ENCODE measurements around the gene ARHGAP42. TPM values are rescaled to one million over a fixed set of nuclear protein-coding genes. Genes with fewer than 3 reads are reported as not detected.

The ARHGAP42 gene
- total RNA-seq, 4 donors from 2014 or later: 28.5 to 52.2 (median 40.4) TPM

- no peaks in the 10 kb centered on the region for H3K36me3 ChIP-seq
- peaks cover 0 to 47% (median 3%) of the 10 kb centered on the region in 4 donors for H3K4me1 ChIP-seq
- H3K9me3 ChIP-seq: no peaks in the 10 kb centered on the region
- no peak for DNase-seq (ENCODE audit: low spot score in 2 of 2)
- H3K4me3 ChIP-seq: no peak overlapping the region
- H3K27ac ChIP-seq: peak overlapping the region in 2 of 4 donors; percentile 49 to 71
- TF ChIP-seq POLR2A (IDR thresholded peaks at IDR 0.05): no peak
- H3K27me3 ChIP-seq: no peaks in the 10 kb centered on the region
Measured at GRCh38 chr11:100791103-100791502, 104.0 kb downstream of the ARHGAP42 start.

GRCh38 chr11:100791860-100792259 is 104.8 kb downstream of the ARHGAP42 start:
- 18 to 33% methylated on average over 1 of the region's 1 CpG for WGBS, 2 donors
- TF ChIP-seq POLR2A (IDR thresholded peaks at IDR 0.05) (no peak), EP300 (IDR thresholded peaks at IDR 0.05) (no peak), CTCF (IDR thresholded peaks at IDR 0.05) (no peak)
- DNase-seq (ENCODE audit: low spot score in 2 of 2): no peak
- Histone ChIP-seq H3K4me3 (no peak overlapping the region), H3K9me3 (no peaks in the 10 kb centered on the region), H3K36me3 (peaks cover 0 to 6% (median 0%) of the 10 kb centered on the region in 3 donors), H3K27ac (peak overlapping the region in 2 of 4 donors; percentile 49 to 71), H3K27me3 (no peaks in the 10 kb centered on the region), H3K4me1 (peaks cover 0 to 42% (median 3%) of the 10 kb centered on the region in 4 donors)

- Histone ChIP-seq H3K36me3 (peaks cover 0 to 6% (median 0%) of the 10 kb centered on the region in 3 donors), H3K4me1 (peaks cover 0 to 42% (median 3%) of the 10 kb centered on the region in 4 donors), H3K4me3 (no peak overlapping the region), H3K27ac (no peak overlapping the region), H3K27me3 (no peaks in the 10 kb centered on the region), H3K9me3 (no peaks in the 10 kb centered on the region)
- 63 to 67% methylated on average over 2 of the region's 2 CpGs for WGBS, 2 donors
- no peak for DNase-seq (ENCODE audit: low spot score in 2 of 2)
- TF ChIP-seq CTCF (IDR thresholded peaks at IDR 0.05) (no peak), POLR2A (IDR thresholded peaks at IDR 0.05) (no peak), EP300 (IDR thresholded peaks at IDR 0.05) (no peak)
Measured at GRCh38 chr11:100793525-100793924, 106.4 kb downstream of the ARHGAP42 start.

GRCh38 chr11:100794446-100794845 is 107.4 kb downstream of the ARHGAP42 start:
- DNase-seq (ENCODE audit: low spot score in 2 of 2): no peak
- H3K27me3 ChIP-seq: no peaks in the 10 kb centered on the region
- no peak overlapping the region for H3K27ac ChIP-seq
- no peaks in the 10 kb centered on the region for H3K9me3 ChIP-seq
- peaks cover 0 to 6% (median 0%) of the 10 kb centered on the region in 3 donors for H3K36me3 ChIP-seq
- H3K4me1 ChIP-seq: peaks cover 0 to 37% (median 3%) of the 10 kb centered on the region in 4 donors
- H3K4me3 ChIP-seq: no peak overlapping the region
- 66 to 68% methylated on average over 2 of the region's 2 CpGs for WGBS, 2 donors
- TF ChIP-seq CTCF (IDR thresholded peaks at IDR 0.05): no peak
- no peak for TF ChIP-seq EP300 (IDR thresholded peaks at IDR 0.05)
- no peak for TF ChIP-seq POLR2A (IDR thresholded peaks at IDR 0.05)

GRCh38 chr11:100799445-100799844 is 112.4 kb downstream of the ARHGAP42 start:
- no peaks in the 10 kb centered on the region for H3K27me3 ChIP-seq
- peaks cover 0 to 5% (median 0%) of the 10 kb centered on the region in 4 donors for H3K4me1 ChIP-seq
- no peak overlapping the region for H3K4me3 ChIP-seq
- peak overlapping the region in 2 of 4 donors; percentile 20 to 28 for H3K27ac ChIP-seq
- WGBS, 2 donors: 71 to 78% methylated on average over 3 of the region's 3 CpGs
- no peak for TF ChIP-seq POLR2A (IDR thresholded peaks at IDR 0.05)
- no peaks in the 10 kb centered on the region for H3K9me3 ChIP-seq
- no peak for DNase-seq (ENCODE audit: low spot score in 2 of 2)
- peaks cover 0 to 6% (median 0%) of the 10 kb centered on the region in 3 donors for H3K36me3 ChIP-seq

- WGBS, 2 donors: 83 to 85% methylated on average over 2 of the region's 2 CpGs
- TF ChIP-seq CTCF (IDR thresholded peaks at IDR 0.05) (no peak), EP300 (IDR thresholded peaks at IDR 0.05) (no peak), POLR2A (IDR thresholded peaks at IDR 0.05) (no peak)
Measured at GRCh38 chr11:100800202-100800601, 113.1 kb downstream of the ARHGAP42 start.

More at GRCh38 chr11:100800202-100800601, 113.1 kb downstream of the ARHGAP42 start:
- no peaks in the 10 kb centered on the region for H3K27me3 ChIP-seq
- H3K4me1 ChIP-seq: no peaks in the 10 kb centered on the region
- no peak overlapping the region for H3K27ac ChIP-seq
- DNase-seq (ENCODE audit: low spot score in 2 of 2): no peak
- H3K36me3 ChIP-seq: peaks cover 0 to 6% (median 0%) of the 10 kb centered on the region in 3 donors
- H3K9me3 ChIP-seq: no peaks in the 10 kb centered on the region
- H3K4me3 ChIP-seq: no peak overlapping the region
